Brain pericyte (primary cell): ENCODE data around the gene B9D2.
A peak's percentile ranks its signal among the peaks of the same experiment; 100 is the strongest.

Experiments
- DNase-seq: peaks from one replicate; pipeline ENCODE4 v3.0.0-alpha.2; 2012; ENCODE audit warnings: low read depth, low spot score

Gene B9D2

GRCh38 chr19:41309180-41310032 lies 54.5 kb downstream of the B9D2 start:
- no peak for DNase-seq

- DNase-seq: peak; percentile 75
Measured at GRCh38 chr19:41308450-41309179, 55.3 kb downstream of the B9D2 start.

- no peak for DNase-seq
Measured at GRCh38 chr19:41307954-41308449, 55.9 kb downstream of the B9D2 start.

DNA sequence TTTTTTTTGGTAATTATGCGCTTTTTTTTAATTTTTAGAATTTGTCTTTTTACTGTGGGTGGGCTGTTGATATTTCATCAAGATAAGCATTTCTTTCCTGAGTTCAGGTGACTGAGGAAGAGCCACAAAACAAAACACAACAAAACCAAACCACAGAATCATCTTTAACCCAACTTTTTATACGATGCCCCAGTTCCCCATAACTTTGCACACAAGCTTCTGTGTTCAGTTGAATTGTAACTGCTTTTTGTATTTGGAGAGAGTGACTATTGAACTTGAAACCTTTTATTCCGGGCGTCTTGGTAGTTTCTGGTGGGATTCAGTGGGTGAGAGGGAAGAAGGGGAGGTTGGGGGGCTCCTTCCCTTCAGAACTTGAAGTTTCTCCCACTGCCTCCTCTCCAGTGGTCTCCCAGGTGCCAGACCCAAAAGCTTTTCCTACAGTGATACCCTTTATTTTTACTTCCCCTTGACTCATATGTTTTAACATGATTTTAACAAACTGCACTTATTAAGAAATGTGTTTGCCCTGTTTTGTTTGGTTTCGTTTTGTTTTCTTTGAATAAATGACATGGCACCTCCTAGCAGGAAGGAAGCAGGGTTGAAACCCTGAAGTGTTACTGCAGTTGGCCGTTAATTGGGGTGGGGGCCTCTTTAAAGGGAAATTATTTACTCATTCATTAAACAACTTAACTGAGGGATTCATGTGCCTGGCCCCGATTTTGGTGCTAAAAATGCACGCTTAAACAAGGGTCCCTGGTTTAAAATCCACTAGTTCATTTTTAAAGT lies 56.7 kb downstream of the B9D2 start:
- DNase-seq: no peak

GRCh38 chr19:41305927-41306793 lies 57.8 kb downstream of the B9D2 start:
- DNase-seq: no peak

DNA sequence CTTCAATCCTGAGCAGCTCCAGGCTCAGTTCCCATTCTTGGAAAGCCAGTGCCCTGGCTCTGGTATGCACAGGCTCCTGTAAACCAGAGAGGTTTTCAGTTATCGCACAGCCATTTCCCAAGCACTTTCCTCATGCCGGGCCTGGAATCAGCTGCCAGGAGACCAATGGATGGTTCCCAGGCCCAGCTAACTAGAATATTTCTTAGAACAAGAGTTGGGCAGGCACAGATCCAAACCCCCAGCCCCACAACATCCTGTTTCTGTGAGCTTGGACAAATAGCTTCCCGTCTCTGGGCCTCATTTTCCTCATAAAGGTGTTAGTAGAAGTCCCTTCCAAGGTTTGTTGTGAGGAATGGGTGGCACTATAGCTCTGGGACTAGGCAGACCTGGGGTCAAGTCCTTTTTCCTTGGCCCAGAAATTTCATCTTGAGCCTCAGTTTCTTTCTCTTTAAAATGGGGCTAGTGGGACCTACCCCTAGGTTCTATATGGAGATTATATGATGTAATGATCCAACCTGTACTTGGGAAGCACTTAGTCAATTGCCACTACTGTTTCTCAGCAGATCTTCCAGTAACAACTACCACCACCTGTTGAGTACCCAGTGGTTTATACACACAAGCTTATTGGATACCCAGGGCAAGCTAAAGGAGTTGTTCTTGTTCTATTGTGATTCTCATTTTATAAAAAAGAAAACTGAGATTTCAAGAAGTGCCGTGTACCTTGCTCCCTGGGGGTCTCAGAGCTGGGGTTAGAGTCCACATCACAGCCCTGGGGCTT lies 59.1 kb downstream of the B9D2 start:
- DNase-seq: no peak
